ENCODE results near the gene CRISP1. TPM values are rescaled to one million over a fixed set of nuclear protein-coding genes. Genes with fewer than 3 reads are reported as not detected.
A peak's percentile ranks its signal among the peaks of the same experiment; 100 is the strongest.

Gene CRISP1
- total and polyA plus RNA-seq, 9 of the 15 experiments (the other 6 are each of a cell fraction or from before 2014, with no cell fraction given) = not detected

GRCh38 chr6:49852975-49853374 lies 13.4 kb downstream of the CRISP1 start (continued):
- TF ChIP-seq ZNF445 (CRISPR knock-in tag; IDR thresholded peaks at IDR 0.05; ENCODE audit: low read depth) (no peak), ZNF133 (CRISPR knock-in tag; IDR thresholded peaks at IDR 0.05) (no peak), RCOR1 (IDR thresholded peaks at IDR 0.05; ENCODE audit: borderline replicate concordance in 1 of 2, low read depth in 2 of 2, low read length in 2 of 2) (peak in 1 of 2 experiments; percentile 14; a peak in 1 of 4 replicates), NR2C1 (IDR thresholded peaks at IDR 0.05) (no peak), NR2C1 (tag; IDR thresholded peaks at IDR 0.05) (no peak), HMGN3 (IDR thresholded peaks at IDR 0.05; ENCODE audit: borderline replicate concordance, extremely low read depth, insufficient read length, low read depth, low read length) (no peak), LARP7 (IDR thresholded peaks at IDR 0.05) (no peak), SMARCA5 (IDR thresholded peaks at IDR 0.05) (no peak), PRDM10 (IDR thresholded peaks at IDR 0.05; ENCODE audit: partially characterized antibody) (peak; percentile 81), NBN (IDR thresholded peaks at IDR 0.05; ENCODE audit: low read depth) (no peak), AFF4 (CRISPR knock-in tag; IDR thresholded peaks at IDR 0.05) (no peak), NR1H2 (CRISPR knock-in tag; IDR thresholded peaks at IDR 0.05) (no peak), CCAR2 (IDR thresholded peaks at IDR 0.05; ENCODE audit: low read depth, low read length) (no peak), SMARCE1 (IDR thresholded peaks at IDR 0.05) (no peak), ZNF75A (CRISPR knock-in tag; IDR thresholded peaks at IDR 0.05) (no peak), MAFK (IDR thresholded peaks at IDR 0.05; ENCODE audit: low read length) (peak; percentile 73; the same call in 1 of the 2 replicates), POLR2AphosphoS5 (IDR thresholded peaks at IDR 0.05; ENCODE audit: control insufficient read depth, insufficient read depth, low read depth, low read length) (no peak)

All from K562 (cell line).